Activated CD8-positive, alpha-beta memory T cell treated with anti-CD3 and anti-CD28 coated beads, Interleukin-2, amount 50 U/mL, for 1 hour (primary cell): ENCODE data around the gene TWIST1.

Source experiments
- DNase-seq: peaks from one replicate; pipeline ENCODE4 v3.0.0-alpha.2; 2020; ENCODE audit errors: extremely low read depth

The TWIST1 gene

DNA sequence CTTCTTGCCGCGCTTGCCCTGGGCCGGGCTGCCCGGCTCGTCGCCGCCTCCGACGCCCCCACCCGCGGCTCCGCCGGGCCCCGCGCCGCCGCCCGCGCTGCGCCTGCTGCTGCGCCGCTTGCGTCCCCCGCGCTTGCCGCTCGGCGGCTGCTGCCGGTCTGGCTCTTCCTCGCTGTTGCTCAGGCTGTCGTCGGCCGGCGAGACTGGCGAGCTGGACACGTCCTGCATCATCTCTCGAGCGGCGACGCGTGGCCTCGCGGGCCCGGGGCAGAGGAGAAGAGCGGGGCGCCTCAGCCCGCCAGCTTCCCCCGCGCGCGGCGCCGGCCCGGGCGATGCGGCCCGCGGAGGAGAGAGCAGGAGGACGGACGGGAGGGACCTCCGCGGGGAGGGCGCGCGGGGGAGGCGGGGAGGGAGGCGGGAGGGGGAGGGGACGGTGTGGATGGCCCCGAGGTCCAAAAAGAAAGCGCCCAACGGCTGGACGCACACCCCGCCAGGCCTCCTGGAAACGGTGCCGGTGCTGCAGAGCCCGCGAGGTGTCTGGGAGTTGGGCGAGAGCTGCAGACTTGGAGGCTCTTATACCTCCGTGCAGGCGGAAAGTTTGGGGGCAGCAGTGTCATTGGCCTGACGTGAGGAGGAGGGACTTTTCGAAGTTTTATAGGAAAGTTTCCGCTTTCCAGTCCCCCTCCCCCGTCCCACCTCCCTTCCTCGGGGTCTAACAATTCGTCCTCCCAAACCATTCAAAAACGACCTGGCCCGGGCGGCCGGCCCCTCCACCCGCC is at the start of gene TWIST1:
Gene TWIST1, minus strand, starts transcription at position 546 of the 779 bp plus-strand sequence. Its CDS starts 315 bp downstream, at position 231.
- no peak for DNase-seq

DNA sequence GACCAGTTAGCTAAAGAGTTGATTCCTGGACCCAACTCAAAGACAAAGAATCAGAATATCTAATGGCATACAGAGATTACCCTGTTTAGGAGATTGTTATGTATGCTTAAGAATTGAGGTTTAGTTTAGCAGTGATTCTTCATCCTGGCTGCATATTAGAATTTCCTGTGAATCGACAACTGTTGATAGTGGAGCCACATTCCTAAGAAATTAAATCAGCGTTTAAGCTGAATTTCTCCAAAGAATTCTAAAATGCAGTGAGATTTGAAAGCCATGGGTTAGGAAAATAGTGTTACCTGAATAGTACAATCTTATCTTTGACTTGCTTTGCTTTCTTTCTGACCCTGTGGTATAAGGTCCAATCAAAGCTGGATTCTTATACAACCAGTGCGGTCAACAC is 44.2 kb upstream of the TWIST1 start:
- DNase-seq = no peak

DNA sequence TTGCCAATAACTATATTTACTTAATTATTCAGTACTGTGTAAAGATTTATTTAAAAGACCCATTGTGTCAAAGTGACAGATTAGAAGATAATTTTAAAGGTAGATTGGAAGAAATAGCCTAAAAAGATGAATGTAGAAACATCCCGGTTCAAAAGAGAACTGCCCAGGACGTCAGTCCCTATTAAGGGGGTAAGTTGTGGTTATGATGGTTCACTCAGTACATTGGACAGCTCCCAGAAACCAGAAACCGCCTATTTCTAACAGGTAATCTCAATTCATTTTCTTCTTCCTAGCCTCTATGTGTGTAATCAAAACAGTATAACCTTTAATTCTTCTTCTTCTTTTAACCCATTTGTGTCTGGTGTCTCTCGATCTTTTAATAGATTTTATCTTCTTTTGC is 29.3 kb upstream of the TWIST1 start:
- no peak for DNase-seq

DNA sequence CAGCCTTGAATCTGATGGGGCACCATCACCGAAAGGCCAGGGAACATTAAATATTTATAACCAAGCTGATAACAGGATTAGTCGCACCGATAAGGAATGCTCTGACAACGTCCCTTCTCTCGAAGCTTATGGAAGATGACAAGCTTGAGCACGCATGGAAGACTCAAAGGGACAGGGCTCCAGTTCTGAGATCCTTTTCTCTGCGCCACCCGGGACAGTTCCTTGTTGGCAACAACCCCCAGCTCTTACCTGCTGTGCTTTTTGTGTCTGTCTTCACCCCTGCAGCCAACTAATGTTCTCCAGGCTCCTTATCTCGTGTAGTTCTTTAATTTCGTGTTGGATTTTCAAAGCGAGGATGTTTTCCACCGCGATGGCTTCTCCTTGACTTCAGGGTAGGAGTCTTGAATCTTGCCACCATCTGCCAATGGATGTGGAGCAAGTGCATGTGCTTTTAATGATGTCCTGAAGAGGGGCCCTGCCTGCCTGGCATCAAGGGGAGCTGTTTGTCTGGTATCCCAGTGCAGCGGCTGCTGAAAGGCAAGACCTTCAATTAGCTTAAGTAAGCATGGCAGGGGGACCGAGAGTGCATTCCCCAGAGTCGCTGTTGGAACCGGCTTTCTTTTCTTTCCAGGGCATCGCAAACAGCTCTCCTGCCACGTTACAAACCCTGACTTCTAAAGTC is 28.1 kb upstream of the TWIST1 start:
- no peak for DNase-seq

DNA sequence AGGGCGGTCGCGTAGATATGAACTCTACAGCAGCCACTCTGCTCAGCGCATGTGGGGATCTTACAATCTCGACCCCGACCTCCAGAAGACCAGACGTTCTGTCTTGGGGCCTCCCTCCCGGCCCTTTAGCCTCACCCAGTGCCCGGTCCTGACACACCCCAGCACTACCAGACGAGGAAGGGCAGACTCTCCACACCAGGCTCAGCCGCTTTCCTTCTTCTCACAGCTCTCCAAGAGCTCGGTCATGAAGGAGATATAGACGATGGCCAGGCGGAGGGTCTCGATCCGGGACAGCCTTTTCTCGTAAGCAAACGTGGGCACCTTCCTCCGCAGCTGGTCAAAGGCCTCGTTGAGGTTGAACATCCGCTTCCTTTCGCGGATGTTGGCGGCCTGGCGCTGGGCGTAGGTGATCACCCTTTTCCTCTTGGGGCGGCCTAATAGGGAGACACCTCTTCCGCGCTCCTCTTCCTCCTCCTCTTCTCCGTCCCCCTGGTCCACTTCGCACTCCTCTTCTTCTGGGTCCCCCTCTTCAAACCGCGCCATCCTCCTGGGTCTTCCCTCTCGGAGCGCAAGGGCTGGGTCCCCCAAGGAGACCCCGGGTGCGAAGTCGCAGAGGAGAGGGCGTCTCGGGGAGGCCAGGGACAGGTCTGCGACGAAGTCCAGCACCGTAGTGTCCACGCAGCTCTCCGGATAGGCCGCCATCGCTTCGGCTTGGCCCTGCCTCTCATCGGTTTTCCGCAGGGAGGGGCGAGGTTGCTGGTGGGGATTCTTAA is 27.4 kb upstream of the TWIST1 start, which contains the start of gene FERD3L:
Gene FERD3L, minus strand, starts transcription at position 761 of the 773 bp plus-strand sequence. Its CDS starts 59 bp downstream, at position 702.
- no peak for DNase-seq

DNA sequence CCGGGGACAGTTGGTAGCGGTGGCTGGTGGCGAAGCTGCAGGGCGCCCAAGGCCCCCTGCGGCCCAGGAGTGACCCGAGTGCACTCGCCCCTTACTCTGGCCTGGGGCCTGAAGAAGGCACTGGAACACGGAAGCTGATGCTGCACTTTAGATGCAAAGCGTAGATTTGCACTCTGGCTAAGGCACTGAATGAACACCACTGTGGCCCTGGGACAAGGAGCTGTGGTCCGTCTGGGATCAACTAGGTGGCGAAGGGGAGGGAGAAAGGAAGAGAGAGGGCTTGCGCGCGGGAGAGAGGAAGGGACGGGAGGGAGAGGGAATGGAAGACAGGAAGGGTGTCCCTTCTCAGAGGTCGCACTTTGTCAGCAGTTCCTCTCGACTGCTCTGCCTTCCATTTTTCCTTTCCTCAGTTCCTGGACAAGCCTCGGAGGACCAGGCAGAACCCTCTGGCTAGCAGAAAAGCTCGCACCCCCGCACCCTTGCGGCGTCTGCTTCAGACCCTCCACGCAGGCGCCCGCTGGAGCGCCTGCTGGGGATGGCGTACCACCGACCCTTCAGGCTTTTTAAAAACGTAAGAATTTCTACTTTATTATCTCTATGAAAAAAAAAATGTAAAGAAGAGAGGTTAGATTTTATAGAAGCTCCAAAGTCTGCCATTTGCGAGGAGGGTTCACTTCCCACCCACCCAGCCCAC is 26.6 kb upstream of the TWIST1 start:
- DNase-seq = no peak

DNA sequence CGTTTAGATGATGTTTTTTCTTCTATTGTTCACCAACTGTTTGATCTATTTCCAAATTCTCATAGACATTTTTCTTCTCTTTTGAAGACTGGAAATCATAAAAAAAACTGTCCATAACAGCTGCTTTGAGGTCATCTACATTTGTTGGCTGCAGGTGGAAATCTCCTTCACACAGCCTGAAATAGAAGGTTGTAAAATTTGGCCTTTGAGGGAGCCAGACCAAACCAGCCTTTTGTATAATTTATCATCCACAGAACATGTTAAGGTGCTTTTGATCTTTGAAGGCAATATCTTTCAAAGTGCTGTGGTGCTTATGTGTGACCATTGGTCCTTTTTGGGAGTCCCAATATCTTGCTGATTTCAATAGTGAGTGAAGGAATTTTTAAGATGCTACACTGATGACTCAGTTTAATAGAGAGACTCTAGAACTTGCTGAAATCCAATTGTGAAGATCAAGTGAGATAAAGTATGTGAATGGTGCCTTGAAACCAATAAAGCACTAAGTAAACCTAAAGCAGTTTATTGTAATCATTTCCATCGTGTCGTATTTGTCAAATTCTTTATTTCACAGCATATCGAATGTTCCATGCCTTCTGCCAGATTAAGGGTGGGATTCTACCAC is 22.4 kb upstream of the TWIST1 start:
- no peak for DNase-seq

DNA sequence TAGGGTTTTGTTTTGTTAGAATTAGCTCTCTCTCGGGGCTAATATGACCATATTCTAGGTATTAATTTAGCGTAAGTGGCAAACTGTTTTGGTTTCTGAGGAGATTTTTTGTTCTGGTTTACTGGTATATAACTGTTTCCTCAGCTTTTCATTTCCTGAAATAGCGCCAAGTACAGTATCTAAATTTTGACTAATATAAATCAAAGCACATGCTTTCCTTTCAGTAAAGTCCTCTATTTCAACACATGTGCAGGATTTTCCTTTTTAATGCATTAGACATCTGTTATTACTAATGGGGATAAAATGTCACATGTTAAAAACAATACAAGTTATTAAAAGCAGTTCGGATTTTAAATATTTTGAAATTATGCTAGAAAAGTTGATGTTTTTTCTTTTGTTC is 16.4 kb upstream of the TWIST1 start:
- no peak for DNase-seq

DNA sequence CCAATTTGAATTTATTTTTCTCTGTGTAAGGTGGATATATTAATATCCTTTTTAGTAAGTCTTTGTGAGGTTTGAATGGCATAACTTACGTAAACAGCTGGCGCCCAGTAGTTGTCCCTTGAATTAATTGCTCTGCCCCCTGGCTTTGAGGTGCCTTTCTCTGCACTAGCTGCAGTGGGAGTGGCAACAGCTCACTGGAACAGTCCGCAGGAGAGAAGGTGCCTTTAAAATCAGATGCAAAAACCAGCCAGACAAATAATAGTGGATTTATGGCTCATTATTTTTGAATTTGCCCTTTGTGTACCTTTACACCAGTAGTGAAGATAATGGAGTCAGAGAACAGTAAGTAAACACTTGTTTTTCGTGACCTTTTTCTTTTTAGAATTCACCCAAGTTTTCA is 16.0 kb upstream of the TWIST1 start:
- no peak for DNase-seq

DNA sequence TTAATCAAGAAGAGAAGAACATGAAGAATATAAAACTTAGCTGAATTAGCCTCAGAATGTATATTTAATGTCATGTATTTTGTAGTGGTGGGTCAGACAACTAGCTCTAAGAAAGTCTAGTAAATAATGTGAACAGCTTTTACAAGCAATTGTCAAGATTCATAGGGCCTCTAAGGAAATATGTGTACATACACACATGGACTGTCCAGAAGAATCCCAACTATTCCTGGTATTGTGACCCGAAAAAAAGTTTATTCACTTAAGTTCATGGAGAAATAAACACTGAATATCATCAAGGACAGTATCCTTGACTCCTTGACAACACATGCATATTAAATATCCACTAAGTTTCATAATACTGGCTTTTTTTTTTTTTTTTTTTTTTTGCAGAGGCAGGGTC is 11.4 kb upstream of the TWIST1 start:
- no peak for DNase-seq

DNA sequence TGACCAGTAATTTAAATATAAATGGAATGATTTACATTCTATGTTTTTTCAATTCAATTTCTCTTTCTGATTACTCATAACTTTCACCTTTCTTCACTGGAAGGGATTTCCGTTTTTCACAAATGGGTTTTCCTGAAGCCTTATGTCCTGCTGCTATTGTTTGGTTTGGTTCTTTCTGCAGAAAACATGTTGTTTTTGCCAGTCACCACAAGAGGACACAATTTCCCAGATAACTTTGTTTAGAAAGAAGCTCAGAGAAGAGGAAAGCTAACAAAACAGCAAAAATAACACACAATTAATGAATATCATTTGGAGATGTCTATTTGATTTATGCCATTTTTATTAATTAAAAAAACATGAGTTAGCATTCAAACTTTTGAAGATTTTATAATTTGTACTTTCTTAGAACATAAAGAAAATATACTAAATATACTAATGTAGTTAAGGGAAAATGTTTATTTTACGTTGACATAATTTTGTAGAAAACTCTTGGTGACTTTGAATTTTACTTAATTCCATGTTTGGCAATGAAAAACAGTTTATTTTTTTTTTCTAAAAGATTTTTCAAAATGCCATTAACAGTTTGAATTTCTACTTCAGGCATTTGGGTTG is 4.6 kb upstream of the TWIST1 start:
- DNase-seq = no peak

DNA sequence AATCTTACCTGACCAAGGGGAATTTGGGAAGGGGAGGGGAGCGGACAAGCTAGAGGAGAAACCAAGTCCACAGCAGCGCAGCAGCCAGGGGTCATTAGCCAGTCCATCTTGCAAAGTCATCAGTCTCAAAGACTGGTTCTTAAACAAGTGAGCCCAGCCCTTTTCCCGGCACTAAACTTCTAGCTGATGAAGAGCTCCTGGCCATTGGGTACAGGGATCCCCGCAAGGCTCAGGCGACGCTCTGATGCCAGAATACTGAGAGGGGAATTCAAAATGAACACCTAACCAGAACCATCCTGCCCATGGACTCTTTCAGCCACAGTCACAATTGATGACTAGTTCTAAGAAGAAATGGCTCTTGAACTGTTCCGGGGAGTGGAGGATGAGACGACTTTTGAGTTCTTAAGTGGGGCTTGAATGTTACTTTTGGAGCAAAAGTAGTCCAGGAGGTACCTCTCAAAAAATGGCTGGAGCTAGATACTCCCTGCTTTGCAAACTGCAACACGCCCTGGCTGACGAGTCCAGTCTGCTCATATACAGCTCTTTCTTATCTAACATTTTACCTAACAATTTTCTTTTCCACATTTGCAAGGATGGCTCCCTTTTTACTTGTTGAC is 2.5 kb upstream of the TWIST1 start:
- DNase-seq = no peak

DNA sequence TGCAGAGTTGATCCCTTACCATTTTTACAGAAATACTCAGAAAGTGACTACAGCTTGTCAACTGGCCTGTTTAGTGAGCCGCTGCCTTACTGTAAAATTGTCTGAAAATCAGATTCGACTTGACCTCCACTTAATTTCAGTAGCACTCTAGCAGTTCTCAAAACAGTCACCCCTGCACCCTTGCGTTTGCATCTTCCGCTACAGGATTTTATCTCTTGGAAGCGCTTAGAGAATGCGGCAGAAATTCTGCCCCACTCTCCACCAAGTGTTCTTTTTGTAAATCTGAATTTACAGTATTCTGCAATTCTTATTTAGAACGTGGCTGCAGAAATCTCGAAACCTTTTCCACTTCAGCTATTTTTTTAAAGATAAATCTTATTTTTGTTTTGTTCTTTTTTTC is 1.9 kb upstream of the TWIST1 start:
- DNase-seq = no peak

DNA sequence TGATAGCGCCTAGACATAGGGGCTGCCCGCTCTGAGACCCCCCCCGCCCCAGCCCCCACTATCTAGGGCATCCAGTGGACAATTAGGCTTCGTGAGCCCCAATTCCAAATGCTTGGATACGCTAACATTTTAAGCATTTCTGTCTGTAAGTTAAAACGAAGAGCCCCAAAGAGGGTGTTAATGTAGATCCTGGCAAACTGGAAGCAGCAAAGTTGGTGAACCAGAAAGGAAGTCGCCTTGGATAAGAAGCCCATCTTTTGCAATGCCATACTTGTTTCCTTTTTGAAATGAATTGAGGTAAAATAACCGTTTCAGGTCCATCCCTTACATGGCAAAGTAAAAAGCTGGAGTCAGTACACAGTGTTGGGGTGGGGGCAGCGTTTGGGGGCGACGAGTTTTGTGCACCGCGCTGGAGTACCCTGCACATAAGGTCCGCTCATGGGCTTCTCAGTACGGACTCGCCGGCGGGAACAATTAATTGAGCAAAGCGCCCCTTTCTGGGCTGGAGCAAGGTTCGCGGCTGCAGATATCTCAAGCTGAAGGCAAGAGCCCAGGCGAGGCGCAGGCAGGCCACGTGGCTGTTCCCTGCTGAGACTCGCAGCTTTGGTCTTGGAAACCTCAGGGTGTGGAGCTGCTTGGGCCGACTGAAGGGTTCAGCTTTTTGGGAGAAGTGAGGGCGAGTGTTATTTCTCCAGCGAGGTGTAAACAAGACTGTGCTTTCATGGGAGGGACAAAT is 1.4 kb upstream of the TWIST1 start:
- no peak for DNase-seq

DNA sequence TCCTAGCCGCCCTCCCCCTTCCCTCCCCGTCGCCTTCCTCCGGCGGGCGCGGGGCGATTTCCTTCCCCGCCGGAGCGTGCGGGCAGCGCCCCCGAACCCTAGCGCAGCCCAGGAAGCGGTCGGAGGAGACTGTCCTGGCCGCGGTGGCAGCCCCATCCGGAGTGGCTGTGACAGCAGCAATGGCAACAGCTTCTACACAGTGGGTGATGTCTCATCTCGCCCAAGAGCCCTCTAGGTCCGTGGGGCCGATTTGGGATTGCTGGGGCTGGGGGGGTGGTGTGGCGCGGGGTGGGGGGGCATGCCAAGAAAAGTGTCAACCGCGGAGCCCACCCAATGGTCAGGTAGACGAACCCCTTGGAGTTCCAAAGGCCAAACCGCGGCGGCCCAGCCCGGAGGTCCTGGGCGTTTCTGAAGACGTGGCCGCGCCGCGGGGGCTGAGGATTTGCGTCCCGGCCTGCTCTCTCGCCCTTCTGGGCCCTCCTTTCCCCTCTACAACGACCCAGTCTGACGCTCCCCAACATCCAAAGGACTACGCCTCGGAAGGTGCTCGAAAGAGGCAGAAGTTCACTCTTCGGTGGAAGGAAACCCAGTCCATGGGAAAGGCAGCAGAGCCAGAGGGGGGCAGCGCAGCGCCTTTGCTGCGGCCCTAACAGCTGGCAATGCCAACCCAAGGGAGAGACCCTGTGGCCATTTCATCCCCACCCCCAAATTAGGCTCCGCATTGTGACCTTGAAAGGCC is 603 bp upstream of the TWIST1 start:
- no peak for DNase-seq

DNA sequence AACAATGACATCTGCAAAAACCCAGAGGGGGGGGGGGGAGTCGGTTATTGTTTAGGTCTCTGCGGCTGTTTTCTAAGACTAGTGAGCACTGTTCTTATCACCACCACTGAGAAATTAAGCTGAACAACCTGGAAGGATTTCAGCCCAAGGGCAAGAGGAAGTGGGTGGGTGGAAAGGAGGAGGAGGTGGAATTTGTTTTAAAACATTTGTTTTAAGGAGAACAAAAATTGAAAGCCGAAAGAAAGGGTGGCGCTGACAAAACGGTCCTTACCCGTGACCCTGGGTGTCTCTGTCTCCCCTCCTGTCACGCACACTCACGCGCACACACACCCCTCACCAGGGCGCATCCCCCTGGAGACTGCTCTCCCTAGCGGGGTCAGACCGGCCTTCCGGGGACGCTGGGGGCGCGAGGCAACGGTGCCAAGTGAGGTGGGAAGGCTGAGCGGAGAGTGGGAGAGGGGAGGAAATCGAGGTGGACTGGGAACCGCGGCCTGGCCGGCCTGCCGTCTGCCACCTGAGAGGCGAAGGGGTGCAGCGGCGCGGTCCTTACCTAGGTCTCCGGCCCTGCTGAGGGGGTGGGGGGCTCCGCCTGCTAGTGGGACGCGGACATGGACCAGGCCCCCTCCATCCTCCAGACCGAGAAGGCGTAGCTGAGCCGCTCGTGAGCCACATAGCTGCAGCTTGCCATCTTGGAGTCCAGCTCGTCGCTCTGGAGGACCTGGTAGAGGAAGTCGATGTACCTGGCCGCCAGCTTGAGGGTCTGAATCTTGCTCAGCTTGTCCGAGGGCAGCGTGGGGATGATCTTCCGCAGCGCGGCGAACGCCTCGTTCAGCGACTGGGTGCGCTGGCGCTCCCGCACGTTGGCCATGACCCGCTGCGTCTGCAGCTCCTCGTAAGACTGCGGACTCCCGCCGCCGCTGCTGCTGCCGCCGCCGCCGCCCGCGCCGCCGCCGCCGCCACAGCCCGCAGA is 1.0 kb downstream of the TWIST1 start:
- no peak for DNase-seq

DNA sequence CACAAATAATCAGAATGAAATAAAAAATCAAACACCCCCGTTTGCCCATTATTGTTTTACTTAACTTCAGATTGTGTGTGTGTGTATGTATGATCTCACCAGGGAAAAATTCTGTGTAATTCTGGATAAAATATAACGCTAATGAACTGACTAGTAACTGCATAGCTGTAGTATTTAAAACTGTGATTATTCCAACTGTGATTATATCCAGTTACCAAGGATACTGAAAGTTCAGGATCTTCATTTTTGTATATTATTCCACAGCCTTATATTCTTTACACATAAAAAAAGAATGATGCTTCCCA is 2.9 kb downstream of the TWIST1 start:
- DNase-seq = no peak

DNA sequence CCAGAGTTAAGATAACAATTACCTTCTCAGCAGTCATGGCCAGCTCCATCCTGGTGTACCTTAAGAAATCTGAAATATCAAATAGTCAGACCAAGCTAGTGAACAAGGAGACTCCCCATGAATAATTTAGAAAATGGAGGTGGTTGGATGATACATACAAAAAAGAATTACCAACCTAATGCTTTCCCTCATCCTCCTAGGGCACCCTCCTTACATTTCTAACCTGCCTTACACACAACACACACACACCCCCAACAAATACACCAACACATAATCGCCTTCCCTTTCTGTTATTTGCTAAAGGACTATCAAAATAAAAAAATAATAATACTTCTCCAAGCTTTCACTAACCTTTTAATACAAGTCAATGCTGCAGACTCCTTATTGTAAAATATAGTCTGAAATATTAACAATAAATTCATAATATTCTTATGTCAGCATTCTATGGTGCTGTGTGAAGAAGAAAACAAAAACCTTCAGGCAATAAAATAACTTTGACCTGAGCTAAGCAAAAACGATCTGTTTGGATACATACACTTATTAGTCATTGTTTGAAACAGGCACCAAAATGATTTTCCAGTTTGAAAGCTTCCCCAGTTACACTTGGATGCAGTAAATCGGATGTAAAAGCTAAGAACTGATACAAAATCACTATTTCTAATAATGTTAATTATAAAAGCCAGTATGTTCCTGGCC is 3.4 kb downstream of the TWIST1 start:
- DNase-seq = no peak
